ENCODE results near the gene TIAM2.

GRCh38 chr6:155064303-155064702, 69.2 kb downstream of the TIAM2 start:
- TF ChIP-seq CTCF (conservative IDR thresholded peaks at IDR 0.05; ENCODE audit: low read depth, low read length) (no peak), EZH2 (IDR thresholded peaks at IDR 0.05; ENCODE audit: borderline replicate concordance, low read depth, low read length, poor library complexity, severe bottlenecking) (no peak)

Measured in A673 (cell line).